ENCODE results near the gene RCL1.
"Not testable (repeated sequence)": the region's sequence is repeated elsewhere in the genome, so short reads cannot be mapped to it uniquely, and the experiment has no call there.

The RCL1 gene

DNA sequence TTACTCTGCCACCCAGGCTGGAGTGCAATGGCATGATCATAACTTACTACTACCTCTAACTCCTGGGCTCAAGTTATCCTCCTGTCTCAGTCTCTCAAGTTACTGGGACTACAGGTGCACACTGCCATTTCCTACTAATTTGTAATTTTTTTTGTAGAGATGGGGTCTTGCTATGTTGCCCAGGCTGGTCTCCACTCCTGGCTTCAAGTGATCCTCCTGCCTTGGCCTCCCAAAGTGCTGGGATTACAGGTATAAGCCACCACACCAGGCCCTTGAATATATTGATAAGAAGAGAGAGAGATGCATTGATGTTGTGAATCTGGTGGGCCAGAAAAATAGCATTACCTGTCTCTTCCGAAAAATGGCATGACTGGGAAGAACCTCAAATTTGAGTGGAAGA, 21.0 kb upstream of the RCL1 start:
- no peak overlapping the region for H3K27ac ChIP-seq
- TF ChIP-seq, protein P1, sequence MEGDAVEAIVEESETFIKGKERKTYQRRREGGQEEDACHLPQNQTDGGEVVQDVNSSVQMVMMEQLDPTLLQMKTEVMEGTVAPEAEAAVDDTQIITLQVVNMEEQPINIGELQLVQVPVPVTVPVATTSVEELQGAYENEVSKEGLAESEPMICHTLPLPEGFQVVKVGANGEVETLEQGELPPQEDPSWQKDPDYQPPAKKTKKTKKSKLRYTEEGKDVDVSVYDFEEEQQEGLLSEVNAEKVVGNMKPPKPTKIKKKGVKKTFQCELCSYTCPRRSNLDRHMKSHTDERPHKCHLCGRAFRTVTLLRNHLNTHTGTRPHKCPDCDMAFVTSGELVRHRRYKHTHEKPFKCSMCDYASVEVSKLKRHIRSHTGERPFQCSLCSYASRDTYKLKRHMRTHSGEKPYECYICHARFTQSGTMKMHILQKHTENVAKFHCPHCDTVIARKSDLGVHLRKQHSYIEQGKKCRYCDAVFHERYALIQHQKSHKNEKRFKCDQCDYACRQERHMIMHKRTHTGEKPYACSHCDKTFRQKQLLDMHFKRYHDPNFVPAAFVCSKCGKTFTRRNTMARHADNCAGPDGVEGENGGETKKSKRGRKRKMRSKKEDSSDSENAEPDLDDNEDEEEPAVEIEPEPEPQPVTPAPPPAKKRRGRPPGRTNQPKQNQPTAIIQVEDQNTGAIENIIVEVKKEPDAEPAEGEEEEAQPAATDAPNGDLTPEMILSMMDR (conservative IDR thresholded peaks at IDR 0.05), result no peak

DNA sequence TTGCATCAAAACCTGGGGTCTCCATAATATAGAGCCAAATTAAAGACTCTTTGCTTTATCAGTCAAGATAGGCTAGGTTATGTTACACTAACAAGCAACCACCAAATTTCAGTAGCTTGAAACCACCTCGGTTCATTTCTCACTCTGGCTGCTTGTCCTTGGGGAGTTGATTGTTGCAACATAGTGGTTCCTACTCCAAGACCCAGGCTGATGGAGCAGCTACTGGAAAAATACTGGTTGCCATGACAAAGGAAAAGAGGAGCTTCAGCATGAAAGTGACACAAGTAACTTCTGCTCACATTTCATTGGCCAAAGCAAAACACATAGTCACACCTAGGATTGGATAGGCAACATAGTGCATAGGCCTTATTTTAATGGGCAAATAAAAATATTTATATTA, 18.5 kb upstream of the RCL1 start:
- TF ChIP-seq, protein P1 (conservative IDR thresholded peaks at IDR 0.05), result no peak
- no peak overlapping the region for H3K27ac ChIP-seq

DNA sequence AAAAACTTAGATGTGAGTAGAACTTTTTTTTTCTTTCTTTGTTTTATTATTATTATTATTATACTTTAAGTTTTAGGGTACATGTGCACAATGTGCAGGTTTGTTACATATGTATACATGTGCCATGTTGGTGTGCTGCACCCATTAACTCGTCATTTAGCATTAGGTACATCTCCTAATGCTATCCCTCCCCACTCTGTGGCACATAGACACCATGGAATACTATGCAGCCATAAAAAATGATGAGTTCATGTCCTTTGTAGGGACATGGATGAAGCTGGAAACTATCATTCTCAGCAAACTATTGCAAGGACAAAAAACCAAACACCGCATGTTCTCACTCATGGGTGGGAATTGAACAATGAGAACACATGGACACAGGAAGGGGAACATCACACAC, 17.8 kb upstream of the RCL1 start:
- H3K27ac ChIP-seq, result not testable (repeated sequence)

DNA sequence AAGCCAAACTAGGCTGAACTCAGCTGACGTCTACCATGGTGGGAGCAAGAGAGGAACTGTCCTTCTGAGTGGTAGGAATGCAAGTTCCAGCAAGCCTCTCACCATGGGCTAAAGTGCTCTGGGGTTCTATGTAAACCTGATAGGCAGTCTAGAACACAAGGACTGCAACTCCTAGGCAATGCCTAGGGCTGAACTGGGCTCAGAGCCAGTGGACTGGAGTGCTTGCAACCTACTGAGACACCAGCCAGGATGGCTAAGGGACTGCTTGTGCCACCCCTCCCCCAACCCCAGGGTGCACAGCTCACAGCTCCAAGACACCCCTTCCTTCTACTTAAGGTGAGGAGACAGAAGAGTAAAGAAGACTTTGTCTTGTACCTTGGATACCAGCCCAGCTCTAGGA, 12.1 kb upstream of the RCL1 start:
- TF ChIP-seq, protein P1 (conservative IDR thresholded peaks at IDR 0.05), result no peak
- no peak overlapping the region for H3K27ac ChIP-seq

DNA sequence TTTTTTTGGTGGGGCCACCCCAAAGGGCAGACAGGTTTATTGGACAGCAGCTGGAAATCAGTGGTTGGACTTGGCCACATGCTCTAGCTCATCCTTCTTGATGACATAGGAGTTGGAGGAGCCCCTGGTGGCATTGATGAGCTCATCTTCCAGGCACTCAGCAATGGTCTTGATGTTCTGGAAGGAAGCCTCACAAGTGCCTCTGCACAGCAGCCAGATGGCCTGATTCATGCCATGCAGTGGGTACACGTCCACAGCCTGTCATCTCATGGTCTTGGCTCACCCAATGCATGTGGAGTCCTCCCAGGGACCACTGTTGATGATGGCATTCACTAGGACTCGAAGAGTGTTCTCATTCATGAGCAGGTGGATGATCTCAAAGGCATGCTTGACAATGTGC, 11.3 kb upstream of the RCL1 start:
- H3K27ac ChIP-seq, result no peak overlapping the region
- TF ChIP-seq, protein P1 (conservative IDR thresholded peaks at IDR 0.05), result no peak

DNA sequence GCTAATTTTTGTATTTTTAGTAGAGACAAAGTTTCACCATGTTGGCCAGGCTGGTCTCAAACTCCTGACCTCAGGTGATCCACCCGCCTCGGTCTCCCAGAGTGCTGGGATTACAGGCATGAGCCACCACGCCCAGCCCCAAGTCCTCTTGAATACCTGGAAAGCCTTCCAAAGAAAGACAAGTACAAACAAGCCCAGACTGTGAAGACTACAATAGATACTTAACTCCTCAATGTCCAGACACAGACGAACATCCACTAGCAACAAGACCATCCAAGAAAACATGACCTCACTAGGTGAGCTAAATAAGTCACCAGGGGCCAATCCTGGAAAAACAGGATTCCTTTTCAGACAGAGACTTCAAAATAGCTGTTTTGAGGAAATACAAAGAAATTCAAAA, 9.6 kb upstream of the RCL1 start:
- not testable (repeated sequence) for H3K27ac ChIP-seq

DNA sequence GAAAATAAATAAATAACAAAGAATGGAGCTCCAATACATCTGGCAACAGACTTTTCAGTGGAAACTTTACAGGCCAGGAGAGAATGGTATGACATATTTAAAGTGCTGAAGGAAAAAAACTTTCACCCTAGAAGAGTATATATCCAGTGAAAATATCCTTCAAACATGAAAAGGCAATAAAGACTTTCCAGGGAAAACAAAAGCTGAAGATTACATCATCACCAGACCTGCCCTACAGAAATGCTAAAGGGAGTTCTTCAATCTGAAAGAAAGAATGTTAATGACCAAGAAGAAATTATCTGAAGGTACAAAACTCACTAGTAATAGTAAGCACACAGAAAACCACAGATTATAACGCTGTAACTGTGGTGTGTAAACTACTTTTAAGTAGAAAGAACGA, 8.3 kb upstream of the RCL1 start:
- H3K27ac ChIP-seq, result no peak overlapping the region
- TF ChIP-seq, protein P1 (conservative IDR thresholded peaks at IDR 0.05), result no peak

DNA sequence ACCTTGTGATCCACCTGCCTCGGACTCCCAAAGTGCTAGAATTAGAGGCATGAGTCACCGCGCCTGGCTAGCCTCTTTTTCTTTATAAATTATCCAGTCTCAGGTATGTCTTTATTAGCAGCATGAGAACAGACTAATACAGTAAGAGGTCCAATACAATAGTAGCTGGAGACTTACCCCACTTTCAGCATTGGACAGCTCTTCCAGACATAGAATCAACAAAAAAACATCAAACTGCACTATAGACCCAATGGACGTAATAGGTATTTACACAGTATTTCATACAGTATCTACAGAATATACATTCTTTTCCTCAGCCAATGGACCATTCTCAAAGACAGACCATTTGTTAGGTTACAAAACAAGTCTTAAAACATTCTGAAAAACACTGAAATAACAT, 6.1 kb upstream of the RCL1 start:
- no peak overlapping the region for H3K27ac ChIP-seq
- TF ChIP-seq, protein P1 (conservative IDR thresholded peaks at IDR 0.05), result no peak

DNA sequence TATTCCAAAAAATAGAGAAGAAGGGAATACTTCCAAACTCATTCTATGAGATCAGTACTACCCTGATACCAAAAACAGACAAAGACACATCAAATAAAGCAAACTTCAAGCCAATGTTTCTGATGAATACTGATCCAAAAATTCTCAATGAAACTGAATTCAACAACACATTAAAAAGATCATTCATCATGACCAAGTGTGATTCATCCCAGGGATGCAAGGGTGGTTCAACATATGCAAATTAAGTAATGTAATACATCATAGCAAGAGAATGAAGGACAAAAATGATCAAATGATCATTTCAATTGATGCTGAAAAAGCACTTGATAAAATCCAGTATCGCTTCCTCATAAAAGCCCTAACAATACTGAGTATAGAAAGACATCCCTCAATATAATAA, 4.9 kb upstream of the RCL1 start:
- no peak overlapping the region for H3K27ac ChIP-seq
- TF ChIP-seq, protein P1 (conservative IDR thresholded peaks at IDR 0.05), result no peak

All from VCaP (cell line).